CD14-positive monocyte (primary cell): ENCODE data around the gene CWC27. TPM values are rescaled to one million over a fixed set of nuclear protein-coding genes. Genes with fewer than 3 reads are reported as not detected.

ENCODE experiments used
- DNase-seq, 3 donors: peaks; one replicate each; pipeline ENCODE4 v3.0.0-alpha.2; 2011 to 2022
- H2AFZ ChIP-seq: 2 replicates; pipeline ENCODE4 v1.6.0; 2012; ENCODE audit warnings: mild to moderate bottlenecking, low read depth, low read length, inconsistent platforms; ENCODE audit not compliant: insufficient read depth, poor library complexity, severe bottlenecking
- H3K27ac ChIP-seq, 2 donors: 1 replicate in 1 of 2; 2 replicates in 1 of 2; pipeline ENCODE4 v1.5.1; 2012 to 2013; ENCODE audit warnings: low read length in 2 of 2, control low read depth in 1 of 2, inconsistent platforms in 1 of 2, low read depth in 1 of 2, mild to moderate bottlenecking in 1 of 2
- H3K27me3 ChIP-seq, 2 donors: one replicate each; pipeline versions ENCODE4 v1.6.0 to v1.6.1; 2011 to 2013; ENCODE audit warnings: low read length in 2 of 2; ENCODE audit not compliant: control insufficient read depth in 2 of 2, insufficient read depth in 2 of 2
- H3K36me3 ChIP-seq, 2 donors: replicated peaks in 1 of 2; 1 replicate in 1 of 2; 2 replicates in 1 of 2; pipeline versions ENCODE4 v1.5.1 to v1.6.1; 2012 to 2013; ENCODE audit warnings: low read length in 2 of 2, control low read depth in 1 of 2, inconsistent platforms in 1 of 2, mild to moderate bottlenecking in 1 of 2; ENCODE audit not compliant: insufficient read depth in 2 of 2, control insufficient read depth in 1 of 2
- H3K4me1 ChIP-seq, 2 donors: 1 replicate in 1 of 2; 2 replicates in 1 of 2; pipeline versions ENCODE4 v1.5.1 to v1.6.1; 2012 to 2013; ENCODE audit warnings: low read length in 2 of 2, control low read depth in 1 of 2, inconsistent platforms in 1 of 2, mild to moderate bottlenecking in 1 of 2, moderate library complexity in 1 of 2; ENCODE audit not compliant: insufficient read depth in 2 of 2, control insufficient read depth in 1 of 2
- H3K4me2 ChIP-seq: replicated peaks from 2 replicates; pipeline ENCODE3; 2012; ENCODE audit warnings: low read length, moderate library complexity, mild to moderate bottlenecking; ENCODE audit not compliant: poor library complexity, severe bottlenecking; ENCODE audit errors: extremely low read depth
- H3K4me3 ChIP-seq, 3 experiments: fragments of 200-600 bp in 1 of 3; sonication (generic) in 1 of 3; replicated peaks in 1 of 3; 1 replicate in 2 of 3; 2 replicates in 1 of 3; pipeline ENCODE4 v1.5.1; 2011 to 2013; ENCODE audit warnings: low read length in 3 of 3, mild to moderate bottlenecking in 3 of 3, control low read depth in 2 of 3, low read depth in 2 of 3, inconsistent platforms in 1 of 3, moderate library complexity in 1 of 3
- H3K79me2 ChIP-seq: 2 replicates; pipeline ENCODE4 v1.6.0; 2012; ENCODE audit warnings: mild to moderate bottlenecking, control low read depth, inconsistent platforms, low read length, moderate library complexity; ENCODE audit not compliant: insufficient read depth
- H3K9ac ChIP-seq: 2 replicates; pipeline ENCODE4 v1.6.0; 2017; ENCODE audit warnings: low read length, mild to moderate bottlenecking; ENCODE audit not compliant: insufficient read depth, poor library complexity, severe bottlenecking
- H3K9me3 ChIP-seq, 2 donors: replicated peaks in 1 of 2; 1 replicate in 1 of 2; 2 replicates in 1 of 2; pipeline versions ENCODE4 v1.5.1 to v1.6.1; 2012 to 2013; ENCODE audit warnings: low read length in 2 of 2, control low read depth in 1 of 2; ENCODE audit not compliant: control insufficient read depth in 1 of 2, insufficient read depth in 1 of 2
- H4K20me1 ChIP-seq: 2 replicates; pipeline ENCODE4 v1.6.0; 2012; ENCODE audit warnings: mild to moderate bottlenecking, low read length, control low read depth, moderate library complexity; ENCODE audit not compliant: insufficient read depth
- H3K27ac Mint-ChIP-seq, 7 donors: one replicate each; pipeline ENCODE4 v1.8.0; 2020; ENCODE audit warnings: mild to moderate bottlenecking in 7 of 7, mixed read lengths in 7 of 7, moderate library complexity in 6 of 7, inconsistent platforms in 2 of 7
- H3K27me3 Mint-ChIP-seq, 3 donors: one replicate each; pipeline ENCODE4 v1.8.0; 2021 to 2022; ENCODE audit warnings: low read depth in 3 of 3, mild to moderate bottlenecking in 3 of 3, mixed read lengths in 3 of 3, moderate library complexity in 3 of 3, inconsistent platforms in 1 of 3
- H3K36me3 Mint-ChIP-seq, 2 donors: one replicate each; pipeline ENCODE4 v1.8.0; 2020; ENCODE audit warnings: mixed read lengths in 2 of 2, inconsistent platforms in 1 of 2, mild to moderate bottlenecking in 1 of 2
- H3K4me1 Mint-ChIP-seq: one replicate; pipeline ENCODE4 v1.8.0; 2020; ENCODE audit warnings: mild to moderate bottlenecking, mixed read lengths
- H3K4me3 Mint-ChIP-seq, 2 donors: one replicate each; pipeline ENCODE4 v1.8.0; 2020; ENCODE audit warnings: mild to moderate bottlenecking in 2 of 2, mixed read lengths in 2 of 2, moderate library complexity in 1 of 2
- H3K9me3 Mint-ChIP-seq, 7 donors: one replicate each; pipeline ENCODE4 v1.8.0; 2020 to 2022; ENCODE audit warnings: mixed read lengths in 7 of 7, mild to moderate bottlenecking in 6 of 7, moderate library complexity in 6 of 7, inconsistent platforms in 2 of 7
- WGBS: methylation state at CpG from one replicate; pipeline ENCODE4 v1.1.5; 2013; ENCODE audit warnings: missing lambda C conversion rate; ENCODE audit not compliant: insufficient coverage; 5-methylcytosine and 5-hydroxymethylcytosine counted together
- intact Hi-C, 2 donors: fragments of 100-400 bp; cut with micrococcal nuclease; formaldehyde crosslinking; loops; one replicate each; pipeline versions ENCODE4 v1.15.0 to v1.15.1; 2023
- polyA plus RNA-seq, 3 donors: library from polyadenylated mRNA; depleted of rRNA in 1 of 3; unstranded in 2 of 3; stranded (reverse) in 1 of 3; fragments of 300-500 nt in 2 of 3; fragments of >200 nt in 1 of 3; fragmentation: Illumina TruSeq in 2 of 3; gene quantifications; 1 replicate in 2 of 3; 2 replicates in 1 of 3; pipeline ENCODE4 v1.2.3, GENCODE V29; 2012 to 2021
- TF ChIP-seq, protein P1 (sequence below): fragments of 200-600 bp; IDR thresholded peaks from one replicate; pipeline ENCODE4 v1.8.0; 2022; ENCODE audit warnings: antibody characterized with exemption, mild to moderate bottlenecking

CWC27 gene
- polyA plus RNA-seq, 3 donors: 6.6 to 18.9 (median 14.5) TPM

DNA sequence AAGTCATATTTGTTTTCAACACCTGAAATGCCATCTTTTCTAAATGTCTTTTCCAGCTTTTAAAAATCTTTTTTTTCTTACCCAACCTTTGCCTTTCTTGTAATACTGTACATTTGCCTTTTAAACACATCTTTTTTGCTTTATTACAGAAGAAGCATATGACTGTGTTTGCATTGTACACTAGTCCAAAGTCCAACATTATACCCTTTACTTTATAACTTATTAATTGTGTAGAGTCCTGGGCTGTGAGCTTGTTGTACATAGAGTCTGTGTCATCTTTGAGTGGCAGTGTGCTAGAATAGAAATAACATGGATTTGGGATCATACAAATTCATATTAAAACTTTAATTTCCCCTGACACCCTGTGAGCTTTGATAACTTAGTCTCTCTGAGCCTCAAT, 23.7 kb downstream of the CWC27 start:
- Histone ChIP-seq H3K36me3 (peaks cover 13 to 58% of the 10 kb centered on the region in 2 donors), H3K9me3 (no peaks in the 10 kb centered on the region), H3K27ac (no peak overlapping the region), H4K20me1 (no peaks in the 10 kb centered on the region), H3K79me2 (no peaks in the 10 kb centered on the region), H3K4me3 (no peak overlapping the region), H3K9ac (no peak overlapping the region), H3K4me2 (no peak overlapping the region), H2AFZ (no peak overlapping the region), H3K4me1 (no peaks in the 10 kb centered on the region), H3K27me3 (no peaks in the 10 kb centered on the region)
- TF ChIP-seq, protein P1, sequence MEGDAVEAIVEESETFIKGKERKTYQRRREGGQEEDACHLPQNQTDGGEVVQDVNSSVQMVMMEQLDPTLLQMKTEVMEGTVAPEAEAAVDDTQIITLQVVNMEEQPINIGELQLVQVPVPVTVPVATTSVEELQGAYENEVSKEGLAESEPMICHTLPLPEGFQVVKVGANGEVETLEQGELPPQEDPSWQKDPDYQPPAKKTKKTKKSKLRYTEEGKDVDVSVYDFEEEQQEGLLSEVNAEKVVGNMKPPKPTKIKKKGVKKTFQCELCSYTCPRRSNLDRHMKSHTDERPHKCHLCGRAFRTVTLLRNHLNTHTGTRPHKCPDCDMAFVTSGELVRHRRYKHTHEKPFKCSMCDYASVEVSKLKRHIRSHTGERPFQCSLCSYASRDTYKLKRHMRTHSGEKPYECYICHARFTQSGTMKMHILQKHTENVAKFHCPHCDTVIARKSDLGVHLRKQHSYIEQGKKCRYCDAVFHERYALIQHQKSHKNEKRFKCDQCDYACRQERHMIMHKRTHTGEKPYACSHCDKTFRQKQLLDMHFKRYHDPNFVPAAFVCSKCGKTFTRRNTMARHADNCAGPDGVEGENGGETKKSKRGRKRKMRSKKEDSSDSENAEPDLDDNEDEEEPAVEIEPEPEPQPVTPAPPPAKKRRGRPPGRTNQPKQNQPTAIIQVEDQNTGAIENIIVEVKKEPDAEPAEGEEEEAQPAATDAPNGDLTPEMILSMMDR: no peak
- H3K4me3 Mint-ChIP-seq: no peak overlapping the region
- peaks cover 17 to 34% of the 10 kb centered on the region in 2 donors for H3K36me3 Mint-ChIP-seq
- H3K4me1 Mint-ChIP-seq: peaks cover 3% of the 10 kb centered on the region
- intact Hi-C loops: no loop called here
- no peak overlapping the region for H3K27ac Mint-ChIP-seq
- H3K9me3 Mint-ChIP-seq: no peaks in the 10 kb centered on the region
- no peak for DNase-seq
- H3K27me3 Mint-ChIP-seq: no peaks in the 10 kb centered on the region

DNA sequence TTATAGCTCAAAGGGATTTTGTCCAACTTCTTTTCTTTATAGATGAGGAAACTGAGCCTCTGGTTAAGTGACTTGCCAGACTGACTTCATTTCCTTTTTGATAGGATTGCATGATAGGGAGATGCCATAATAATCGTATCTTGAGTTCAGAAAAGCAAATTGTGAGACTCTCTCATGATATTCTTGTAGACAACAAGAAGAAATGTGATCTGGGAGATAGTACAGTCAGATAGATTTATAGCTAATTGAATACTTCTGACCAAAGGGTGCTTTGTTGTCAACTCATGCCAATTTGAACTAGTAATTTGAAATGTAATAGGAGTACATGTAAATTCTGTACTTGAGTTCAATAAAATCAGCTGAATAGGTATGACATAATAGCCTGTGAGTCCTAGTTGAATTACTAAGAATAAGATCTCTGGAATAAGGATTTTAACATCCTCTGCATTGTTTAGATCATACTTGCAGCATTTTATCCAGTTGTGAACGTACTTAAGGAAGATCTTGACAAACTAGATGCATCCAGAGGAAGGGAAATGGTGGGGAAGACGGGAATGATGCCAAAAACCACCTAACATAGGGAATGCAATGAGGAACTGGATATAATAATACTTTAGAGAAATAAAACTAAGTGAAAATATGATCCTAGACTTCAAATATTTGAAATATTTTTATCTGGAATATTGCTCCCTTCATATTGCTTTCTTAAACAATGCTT, 25.5 kb downstream of the CWC27 start:
- H3K27ac Mint-ChIP-seq: no peak overlapping the region
- peaks cover 23 to 34% of the 10 kb centered on the region in 2 donors for H3K36me3 Mint-ChIP-seq
- H3K27ac ChIP-seq: no peak overlapping the region
- H3K4me1 Mint-ChIP-seq: peaks cover 3% of the 10 kb centered on the region
- no peaks in the 10 kb centered on the region for H4K20me1 ChIP-seq
- H3K9ac ChIP-seq: no peak overlapping the region
- intact Hi-C loops: no loop called here
- H3K36me3 ChIP-seq: peaks cover 10 to 57% of the 10 kb centered on the region in 2 donors
- no peaks in the 10 kb centered on the region for H3K27me3 Mint-ChIP-seq
- 67% methylated on average over 1 of the region's 3 CpGs for WGBS
- H3K9me3 ChIP-seq: no peaks in the 10 kb centered on the region
- H3K4me2 ChIP-seq: no peak overlapping the region
- no peaks in the 10 kb centered on the region for H3K9me3 Mint-ChIP-seq
- H3K27me3 ChIP-seq: no peaks in the 10 kb centered on the region
- TF ChIP-seq, protein P1: no peak
- no peaks in the 10 kb centered on the region for H3K79me2 ChIP-seq
- no peak overlapping the region for H2AFZ ChIP-seq
- no peaks in the 10 kb centered on the region for H3K4me1 ChIP-seq
- no peak overlapping the region for H3K4me3 Mint-ChIP-seq
- no peak overlapping the region for H3K4me3 ChIP-seq
- DNase-seq: no peak
